BJ (cell line): ENCODE data around the gene BMP2K. TPM values are rescaled to one million over a fixed set of nuclear protein-coding genes. Genes with fewer than 3 reads are reported as not detected.

Source experiments
- CTCF ChIA-PET: fragments of 350-600 bp; formaldehyde crosslinking; extraction: SDS; loops from one replicate; lab custom pipeline; 2021; ENCODE audit warnings: antibody characterized with exemption, inconsistent platforms; lab: Yijun Ruan, JAX
- POLR2A ChIA-PET: fragments of 300-600 bp; sonication (Branson Sonifier 250); formaldehyde crosslinking; extraction: SDS; loops from one replicate; lab custom pipeline; 2021; ENCODE audit warnings: antibody characterized with exemption; lab: Charles Lee
- DNase-seq: peaks from one replicate; pipeline ENCODE4 v3.0.0-alpha.2; 2011; ENCODE audit warnings: low read depth
- H3K27me3 ChIP-seq: 2 replicates; pipeline ENCODE4 v1.6.0; 2011; ENCODE audit warnings: low read length; ENCODE audit not compliant: control insufficient read depth, insufficient read depth
- H3K36me3 ChIP-seq: 2 replicates; pipeline ENCODE4 v1.5.1; 2011; ENCODE audit warnings: low read length; ENCODE audit not compliant: control insufficient read depth, insufficient read depth
- H3K4me3 ChIP-seq: 2 replicates; pipeline ENCODE4 v1.5.1; 2011; ENCODE audit warnings: low read depth, mild to moderate bottlenecking, control low read depth, low read length
- CTCF ChIP-seq: IDR thresholded peaks from 2 replicates; pipeline ENCODE4 v1.5.1; 2011; ENCODE audit warnings: low read depth, mild to moderate bottlenecking, control low read depth, inconsistent platforms, low read length, moderate library complexity; ENCODE audit not compliant: insufficient read depth
- polyA plus RNA-seq: library from polyadenylated mRNA; depleted of rRNA; stranded (reverse); fragments of >200 nt; gene quantifications from 2 replicates; pipeline ENCODE4 v1.2.3, GENCODE V29; 2011

The BMP2K gene
- polyA plus RNA-seq, 1 experiment: 19.3 TPM

- no peak for DNase-seq
- H3K27me3 ChIP-seq: no peaks in the 10 kb centered on the region
- H3K36me3 ChIP-seq: no peaks in the 10 kb centered on the region
- ChIA-PET CTCF (interaction anchor here (0.9 kb wide), 1 partner anchor 9 kb away, joined by 3 read pairs; no protein-coding TSS in a partner anchor), POLR2A (no interaction called here)
- H3K4me3 ChIP-seq: no peak overlapping the region
- TF ChIP-seq CTCF: no peak
Measured at GRCh38 chr4:78749258-78749971, 26.7 kb upstream of the BMP2K start.

- TF ChIP-seq CTCF: no peak
- no peak for DNase-seq
- CTCF ChIA-PET: interaction anchor here (0.9 to 1.2 kb wide), 2 partner anchors 8 to 45 kb away, joined by 3 read pairs; no protein-coding TSS in a partner anchor
- POLR2A ChIA-PET: interaction anchor here (0.6 kb wide), 1 partner anchor 26 kb away, joined by 4 read pairs; the partner anchor contains the start of gene BMP2K
- Histone ChIP-seq H3K27me3 (no peaks in the 10 kb centered on the region), H3K4me3 (no peak overlapping the region), H3K36me3 (no peaks in the 10 kb centered on the region)
Measured at GRCh38 chr4:78749972-78750727, 26.0 kb upstream of the BMP2K start.

- POLR2A ChIA-PET: no interaction called here
- no peak for DNase-seq
- no peak for TF ChIP-seq CTCF
Measured at GRCh38 chr4:78753091-78753490, 23.1 kb upstream of the BMP2K start.

GRCh38 chr4:78754872-78755271 lies 21.3 kb upstream of the BMP2K start:
- no peak overlapping the region for H3K4me3 ChIP-seq
- H3K27me3 ChIP-seq: no peaks in the 10 kb centered on the region
- TF ChIP-seq CTCF: no peak
- ChIA-PET CTCF (no interaction called here), POLR2A (no interaction called here)
- no peaks in the 10 kb centered on the region for H3K36me3 ChIP-seq
- DNase-seq: no peak

More at GRCh38 chr4:78753091-78753490, 23.1 kb upstream of the BMP2K start:
- H3K27me3 ChIP-seq: no peaks in the 10 kb centered on the region
- no peak overlapping the region for H3K4me3 ChIP-seq
- H3K36me3 ChIP-seq: no peaks in the 10 kb centered on the region
- CTCF ChIA-PET: no interaction called here

- TF ChIP-seq CTCF: no peak
- ChIA-PET POLR2A (no interaction called here), CTCF (no interaction called here)
- Histone ChIP-seq H3K27me3 (no peaks in the 10 kb centered on the region), H3K36me3 (no peaks in the 10 kb centered on the region), H3K4me3 (no peak overlapping the region)
- DNase-seq: no peak
Measured at GRCh38 chr4:78756137-78756536, 20.0 kb upstream of the BMP2K start.
